IPS-15b (cell line): Measurements from ENCODE around the gene HSPA1A.

Experiments
- H3K27me3 ChIP-seq: one replicate; pipeline ENCODE4 v1.6.1; 2013; ENCODE audit warnings: low read length; ENCODE audit not compliant: control insufficient read depth, insufficient read depth
- H3K36me3 ChIP-seq: one replicate; pipeline ENCODE4 v1.6.1; 2013; ENCODE audit warnings: low read length; ENCODE audit not compliant: control insufficient read depth, insufficient read depth
- H3K4me1 ChIP-seq: one replicate; pipeline ENCODE4 v1.6.1; 2013; ENCODE audit warnings: mild to moderate bottlenecking, low read length; ENCODE audit not compliant: control insufficient read depth, insufficient read depth
- H3K4me3 ChIP-seq: one replicate; pipeline ENCODE4 v1.5.1; 2013; ENCODE audit warnings: low read depth, low read length
- H3K9ac ChIP-seq: one replicate; pipeline ENCODE4 v1.6.1; 2013; ENCODE audit warnings: low read depth, mild to moderate bottlenecking, low read length
- H3K9me3 ChIP-seq: one replicate; pipeline ENCODE4 v1.6.1; 2013; ENCODE audit warnings: mild to moderate bottlenecking, low read length; ENCODE audit not compliant: control insufficient read depth, insufficient read depth

Gene HSPA1A

GRCh38 chr6:31815025-31815838, at the start of gene HSPA1A, which contains the start of gene HSPA1L:
TSS of gene HSPA1A (plus strand) at chr6:31815543. CDS start at chr6:31815757, 214 bp downstream.
TSS of gene HSPA1L (minus strand) at chr6:31815283. CDS start at chr6:31811972, 3,311 bp downstream.
- H3K9ac ChIP-seq: peak within 1 kb of the TSS; percentile 47
- no peaks in the 10 kb centered on the region for H3K4me1 ChIP-seq
- peak within 1 kb of the TSS; percentile 75 for H3K4me3 ChIP-seq
- no peaks in the 10 kb centered on the region for H3K9me3 ChIP-seq
- H3K27me3 ChIP-seq: no peaks in the 10 kb centered on the region
- H3K36me3 ChIP-seq: no peaks in the 10 kb centered on the region

GRCh38 chr6:31765559-31765909, 49.8 kb upstream of the HSPA1A start:
- Histone ChIP-seq H3K9ac (no peak overlapping the region), H3K9me3 (no peaks in the 10 kb centered on the region), H3K4me3 (no peak overlapping the region), H3K4me1 (peaks cover 5% of the 10 kb centered on the region), H3K27me3 (no peaks in the 10 kb centered on the region), H3K36me3 (peaks cover 15% of the 10 kb centered on the region)

DNA sequence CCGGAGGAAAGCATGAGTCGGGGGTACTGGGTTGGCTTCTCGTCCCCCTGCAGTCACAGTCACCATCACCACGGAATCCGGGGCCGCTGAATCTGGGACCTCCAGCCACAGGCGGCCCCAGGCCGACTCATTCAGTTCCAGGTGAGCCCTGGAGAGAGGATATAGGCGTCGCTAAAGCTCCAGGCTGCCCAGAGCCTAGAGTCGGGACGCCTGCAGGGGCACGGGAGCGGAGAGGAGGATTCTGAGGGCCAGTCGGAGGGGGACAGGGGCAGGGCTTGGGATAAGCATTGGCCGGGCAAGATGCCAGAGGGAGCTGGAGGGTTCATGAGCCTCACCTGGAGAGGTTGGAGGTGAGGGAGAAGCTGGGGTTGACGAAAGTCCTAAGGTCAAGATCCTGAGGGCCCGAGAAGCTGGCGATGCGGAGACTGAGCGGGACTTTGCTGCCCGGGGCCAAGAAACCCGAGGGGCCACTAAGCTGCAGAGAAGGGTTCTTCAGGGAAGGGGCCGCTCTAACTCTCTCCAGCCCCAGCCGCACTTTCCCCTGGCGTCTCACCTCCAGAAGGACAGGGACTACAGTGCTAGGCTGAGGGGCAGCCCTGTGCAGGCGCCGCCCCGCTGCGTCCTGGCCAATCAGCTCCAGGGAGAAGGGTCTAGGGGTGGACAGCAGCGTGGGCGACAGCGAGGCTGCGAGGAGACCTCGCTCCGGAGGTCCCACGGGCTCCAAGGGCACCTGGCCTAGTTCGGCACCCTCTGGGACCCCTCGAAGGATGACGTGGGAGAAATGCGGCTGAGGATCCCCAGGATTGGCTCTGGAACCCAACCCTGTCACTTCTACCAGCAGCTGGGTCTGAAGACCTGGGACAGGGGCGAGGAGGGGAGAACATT, 49.2 kb upstream of the HSPA1A start:
- Histone ChIP-seq H3K36me3 (peaks cover 13% of the 10 kb centered on the region), H3K4me3 (peak overlapping the region; percentile 24), H3K9me3 (no peaks in the 10 kb centered on the region), H3K4me1 (peaks cover 5% of the 10 kb centered on the region), H3K9ac (no peak overlapping the region), H3K27me3 (no peaks in the 10 kb centered on the region)

DNA sequence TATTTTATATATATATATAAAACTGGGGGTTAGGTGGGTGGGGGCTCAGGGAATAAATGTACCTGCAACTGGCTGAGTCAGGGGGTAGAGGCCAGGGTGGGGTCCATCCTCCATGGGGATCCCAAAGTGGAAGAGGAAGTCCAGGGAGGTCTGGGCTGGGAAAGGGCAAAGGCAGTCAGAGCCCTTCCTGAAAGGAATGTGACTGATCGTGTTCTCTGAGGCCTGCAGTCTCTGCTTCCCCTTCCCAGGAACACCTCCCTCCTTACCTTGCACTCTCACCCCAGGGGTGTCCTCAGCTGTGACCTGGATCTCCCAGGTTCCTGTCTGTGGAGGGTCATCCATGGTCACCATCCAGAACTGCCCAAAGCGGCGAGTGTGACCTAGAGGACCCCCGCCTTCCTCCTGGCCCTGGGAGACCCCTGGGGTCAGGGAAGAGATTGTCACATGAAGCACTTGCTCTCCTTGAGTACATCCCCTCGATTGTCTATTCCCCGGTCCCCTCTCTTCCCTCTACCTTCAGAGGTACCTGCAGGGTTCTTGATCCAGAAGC, 48.2 kb upstream of the HSPA1A start:
- Histone ChIP-seq H3K36me3 (peaks cover 5% of the 10 kb centered on the region), H3K9me3 (no peaks in the 10 kb centered on the region), H3K9ac (no peak overlapping the region), H3K4me1 (peaks cover 5% of the 10 kb centered on the region), H3K4me3 (no peak overlapping the region), H3K27me3 (no peaks in the 10 kb centered on the region)

- no peaks in the 10 kb centered on the region for H3K4me1 ChIP-seq
- H3K9ac ChIP-seq: no peak overlapping the region
- H3K4me3 ChIP-seq: no peak overlapping the region
- H3K36me3 ChIP-seq: no peaks in the 10 kb centered on the region
- H3K27me3 ChIP-seq: no peaks in the 10 kb centered on the region
- H3K9me3 ChIP-seq: no peaks in the 10 kb centered on the region
These were observed 46.7 kb upstream of the HSPA1A start for GRCh38 chr6:31768363-31769257.

GRCh38 chr6:31769684-31770371, 45.5 kb upstream of the HSPA1A start:
- Histone ChIP-seq H3K9me3 (no peaks in the 10 kb centered on the region), H3K4me3 (no peak overlapping the region), H3K36me3 (no peaks in the 10 kb centered on the region), H3K9ac (no peak overlapping the region), H3K4me1 (no peaks in the 10 kb centered on the region), H3K27me3 (no peaks in the 10 kb centered on the region)

DNA sequence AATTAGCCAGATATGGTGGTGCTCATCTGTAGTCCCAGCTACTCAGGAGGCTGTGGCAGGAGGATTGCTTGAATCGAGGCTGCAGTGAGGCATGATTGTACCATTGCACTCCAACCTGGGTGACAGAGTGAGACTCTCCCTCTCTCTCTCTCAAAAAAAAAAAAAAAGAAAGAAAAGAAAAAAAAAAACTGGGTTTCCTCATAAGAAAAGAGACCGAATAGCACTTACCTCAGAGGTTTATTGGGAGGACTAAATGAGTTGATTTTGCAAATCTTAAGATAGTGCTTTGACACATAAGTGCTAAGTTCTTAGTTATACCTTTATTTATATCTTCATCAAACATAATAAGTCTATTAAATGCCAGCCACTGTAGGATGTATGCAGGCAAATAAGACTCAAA, 44.5 kb upstream of the HSPA1A start:
- H3K9ac ChIP-seq: no peak overlapping the region
- no peak overlapping the region for H3K4me3 ChIP-seq
- H3K9me3 ChIP-seq: no peaks in the 10 kb centered on the region
- no peaks in the 10 kb centered on the region for H3K27me3 ChIP-seq
- H3K36me3 ChIP-seq: no peaks in the 10 kb centered on the region
- no peaks in the 10 kb centered on the region for H3K4me1 ChIP-seq

GRCh38 chr6:31771992-31772358, 43.4 kb upstream of the HSPA1A start:
- Histone ChIP-seq H3K36me3 (no peaks in the 10 kb centered on the region), H3K27me3 (no peaks in the 10 kb centered on the region), H3K9ac (no peak overlapping the region), H3K4me1 (no peaks in the 10 kb centered on the region), H3K9me3 (no peaks in the 10 kb centered on the region), H3K4me3 (no peak overlapping the region)

GRCh38 chr6:31775184-31775583, 40.2 kb upstream of the HSPA1A start:
- Histone ChIP-seq H3K36me3 (peaks cover 20% of the 10 kb centered on the region), H3K4me3 (no peak overlapping the region)

GRCh38 chr6:31775633-31776484, 39.5 kb upstream of the HSPA1A start:
- Histone ChIP-seq H3K4me1 (no peaks in the 10 kb centered on the region), H3K9ac (no peak overlapping the region), H3K9me3 (no peaks in the 10 kb centered on the region), H3K27me3 (no peaks in the 10 kb centered on the region), H3K36me3 (peaks cover 26% of the 10 kb centered on the region), H3K4me3 (no peak overlapping the region)

More at GRCh38 chr6:31775184-31775583, 40.2 kb upstream of the HSPA1A start:
- Histone ChIP-seq H3K4me1 (no peaks in the 10 kb centered on the region), H3K9me3 (no peaks in the 10 kb centered on the region), H3K27me3 (no peaks in the 10 kb centered on the region), H3K9ac (no peak overlapping the region)
